MM.1S (cell line): ENCODE data around the gene CCL5.

Experiments used
- EZH2 ChIP-seq: fragments of 300-600 bp; sonication (generic); optimal IDR thresholded peaks from 2 replicates; pipeline ENCODE3; 2017; ENCODE audit warnings: low read depth, mild to moderate bottlenecking, antibody characterized with exemption, low read length, mixed read lengths
- EZH2phosphoT487 ChIP-seq: fragments of 300-600 bp; sonication (generic); IDR thresholded peaks from 2 replicates; pipeline ENCODE4 v1.6.1; 2018; ENCODE audit warnings: antibody characterized with exemption, low read length
- TF ChIP-seq, protein P1 (sequence below): fragments of 300-600 bp; sonication (generic); IDR thresholded peaks from 2 replicates; pipeline ENCODE4 v1.5.1; 2016; ENCODE audit warnings: antibody characterized with exemption, low read length, mixed read lengths

DNA sequence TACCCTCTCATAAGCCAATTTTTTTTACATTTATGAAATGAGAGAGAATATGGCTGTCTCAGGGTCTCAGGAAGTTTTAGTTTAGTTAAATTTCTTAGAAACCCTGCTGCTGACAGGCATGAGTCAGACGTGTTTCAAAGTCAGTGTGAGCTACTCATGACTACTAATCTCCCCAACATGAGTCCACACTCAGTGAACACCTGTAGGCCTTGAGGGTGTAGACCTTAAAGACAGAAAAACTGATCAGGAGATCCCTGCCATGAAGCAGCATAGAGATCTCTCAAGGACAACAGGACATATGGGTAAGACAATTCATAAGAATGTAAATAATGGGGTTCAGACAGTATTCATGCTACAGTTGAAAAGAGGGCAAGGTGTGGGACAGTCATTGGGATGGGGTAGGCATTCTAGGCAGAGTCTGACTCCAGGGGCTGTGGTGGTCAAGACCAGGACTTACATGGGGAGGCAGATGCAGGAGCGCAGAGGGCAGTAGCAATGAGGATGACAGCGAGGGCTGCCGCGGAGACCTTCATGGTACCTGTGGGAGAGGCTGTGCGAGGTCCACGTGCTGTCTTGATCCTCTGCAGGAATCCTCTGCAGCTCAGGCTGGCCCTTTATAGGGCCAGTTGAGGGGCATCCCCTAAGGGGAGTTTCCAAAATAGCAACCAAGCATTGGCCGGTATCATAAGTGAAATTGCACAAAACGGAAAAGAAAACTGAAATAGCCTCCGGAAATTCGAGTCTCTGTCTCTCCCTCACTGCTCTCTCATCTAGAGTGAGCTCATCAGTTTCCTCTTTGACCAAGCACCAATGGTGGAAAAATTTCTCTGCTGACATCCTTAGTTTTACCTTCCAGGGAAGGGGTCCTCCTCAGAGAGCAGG is at the start of gene CCL5:
- TF ChIP-seq, protein P1, sequence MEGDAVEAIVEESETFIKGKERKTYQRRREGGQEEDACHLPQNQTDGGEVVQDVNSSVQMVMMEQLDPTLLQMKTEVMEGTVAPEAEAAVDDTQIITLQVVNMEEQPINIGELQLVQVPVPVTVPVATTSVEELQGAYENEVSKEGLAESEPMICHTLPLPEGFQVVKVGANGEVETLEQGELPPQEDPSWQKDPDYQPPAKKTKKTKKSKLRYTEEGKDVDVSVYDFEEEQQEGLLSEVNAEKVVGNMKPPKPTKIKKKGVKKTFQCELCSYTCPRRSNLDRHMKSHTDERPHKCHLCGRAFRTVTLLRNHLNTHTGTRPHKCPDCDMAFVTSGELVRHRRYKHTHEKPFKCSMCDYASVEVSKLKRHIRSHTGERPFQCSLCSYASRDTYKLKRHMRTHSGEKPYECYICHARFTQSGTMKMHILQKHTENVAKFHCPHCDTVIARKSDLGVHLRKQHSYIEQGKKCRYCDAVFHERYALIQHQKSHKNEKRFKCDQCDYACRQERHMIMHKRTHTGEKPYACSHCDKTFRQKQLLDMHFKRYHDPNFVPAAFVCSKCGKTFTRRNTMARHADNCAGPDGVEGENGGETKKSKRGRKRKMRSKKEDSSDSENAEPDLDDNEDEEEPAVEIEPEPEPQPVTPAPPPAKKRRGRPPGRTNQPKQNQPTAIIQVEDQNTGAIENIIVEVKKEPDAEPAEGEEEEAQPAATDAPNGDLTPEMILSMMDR = no peak
- TF ChIP-seq EZH2 (no peak), EZH2phosphoT487 (no peak)
